COLO829 (cell line): ENCODE measurements around the gene CFAP54.
"Not testable (repeated sequence)": the region's sequence is repeated elsewhere in the genome, so short reads cannot be mapped to it uniquely, and the experiment has no call there.

ENCODE experiments used
- DNase-seq: peaks from one replicate; pipeline ENCODE4 v3.0.0; 2012; ENCODE audit warnings: low spot score

The CFAP54 gene

DNA sequence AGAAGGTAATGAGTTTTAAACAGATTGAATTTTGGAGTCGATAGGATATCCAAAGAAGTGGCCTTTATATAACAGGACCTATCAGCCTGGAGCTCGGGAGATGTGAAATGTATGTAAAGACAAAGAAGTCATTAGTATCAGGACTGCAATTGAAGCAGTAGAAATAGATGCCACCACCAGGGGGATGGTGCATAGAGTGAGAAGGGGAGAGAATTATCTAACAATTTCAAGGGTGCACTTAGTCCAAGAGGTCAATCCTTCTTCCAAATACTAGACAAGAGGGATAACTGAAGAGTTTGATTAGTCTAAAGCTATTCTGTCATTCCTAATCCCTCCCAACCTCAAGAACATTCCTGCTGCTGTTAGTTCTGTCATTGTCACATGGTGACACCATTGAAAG is 127.8 kb downstream of the CFAP54 start:
- DNase-seq: no peak

DNA sequence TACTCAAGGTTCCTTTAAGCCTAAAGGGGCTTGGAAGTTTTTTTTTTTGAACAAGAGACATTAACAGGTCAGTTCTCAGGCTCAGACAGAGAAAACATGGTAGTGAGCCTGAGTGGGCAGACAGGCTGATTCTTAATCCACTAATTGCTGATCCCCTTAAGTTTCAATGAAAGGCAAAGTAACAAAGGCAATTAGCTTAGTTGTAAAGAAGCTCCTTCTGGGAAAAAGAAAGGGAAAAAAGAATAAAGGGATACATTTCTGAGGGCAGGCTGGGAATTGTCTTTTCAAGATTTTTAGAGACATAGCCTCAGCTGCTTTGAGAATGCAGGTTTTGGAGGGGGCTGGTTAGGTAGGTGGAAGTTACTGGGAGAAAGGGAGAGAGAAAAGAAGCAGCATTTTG is 133.8 kb downstream of the CFAP54 start:
- no peak for DNase-seq

DNA sequence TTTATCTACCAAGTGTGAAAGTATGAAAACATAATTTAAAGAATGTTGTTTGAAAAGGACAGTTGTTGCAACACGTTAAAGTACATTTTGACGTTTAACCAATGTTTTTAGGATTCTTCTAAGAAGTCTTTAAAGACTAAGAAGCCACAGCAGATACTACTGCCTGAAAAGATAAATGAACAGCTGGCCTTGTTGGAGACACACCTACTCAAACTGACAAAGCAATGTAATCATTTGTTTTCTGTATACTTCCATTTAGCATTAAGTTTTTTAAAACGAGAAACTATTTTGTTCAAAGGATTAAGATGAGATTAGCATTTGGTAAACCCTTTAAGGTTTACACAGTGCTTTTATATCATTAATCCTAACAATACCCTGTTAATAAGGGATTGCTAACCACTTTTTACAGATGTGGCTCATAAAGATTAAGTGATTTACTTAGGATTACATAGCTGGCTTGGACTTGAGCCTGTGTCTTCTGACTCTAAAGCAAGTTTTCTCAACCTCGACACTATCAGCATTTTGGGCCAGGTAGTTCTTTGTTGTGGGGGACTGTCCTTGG is 134.4 kb downstream of the CFAP54 start:
- DNase-seq: no peak

DNA sequence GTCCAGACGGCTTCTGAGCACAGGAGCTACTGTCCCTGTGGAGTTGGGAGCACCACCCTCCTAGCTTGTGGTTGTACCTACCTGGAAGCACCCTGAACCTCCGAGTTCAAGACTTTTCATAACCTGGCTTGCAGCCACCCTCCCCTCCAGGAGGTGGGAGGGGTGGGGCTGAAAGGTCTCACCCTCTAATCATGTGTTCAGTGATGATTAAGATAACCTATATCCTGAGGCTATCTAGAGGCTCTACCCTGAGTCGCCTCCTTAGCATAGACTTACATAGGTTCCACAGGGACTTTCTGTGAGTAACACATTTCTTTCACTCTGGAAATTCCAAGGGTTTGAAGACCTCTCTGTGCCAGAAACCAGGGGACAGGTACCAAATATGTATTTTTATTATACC is 146.5 kb downstream of the CFAP54 start:
- DNase-seq: no peak

DNA sequence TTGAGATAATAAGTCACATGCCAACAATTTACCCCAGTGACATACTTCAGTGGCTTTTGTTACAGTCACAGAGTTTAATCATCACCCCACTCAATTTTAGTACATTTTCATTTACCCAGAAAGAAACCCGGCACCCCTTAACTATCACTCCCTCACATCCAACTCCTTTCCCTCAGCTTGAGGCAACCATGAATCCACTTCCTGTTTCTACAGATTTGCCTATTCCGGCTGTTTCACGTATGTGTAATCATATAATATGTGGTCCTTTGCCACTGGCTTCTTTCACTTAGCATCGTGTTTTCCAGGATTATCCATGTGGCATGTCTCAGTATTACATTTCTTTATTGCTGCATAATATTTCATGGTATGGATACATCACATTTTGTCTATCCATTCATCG is 147.5 kb downstream of the CFAP54 start:
- DNase-seq: no peak

DNA sequence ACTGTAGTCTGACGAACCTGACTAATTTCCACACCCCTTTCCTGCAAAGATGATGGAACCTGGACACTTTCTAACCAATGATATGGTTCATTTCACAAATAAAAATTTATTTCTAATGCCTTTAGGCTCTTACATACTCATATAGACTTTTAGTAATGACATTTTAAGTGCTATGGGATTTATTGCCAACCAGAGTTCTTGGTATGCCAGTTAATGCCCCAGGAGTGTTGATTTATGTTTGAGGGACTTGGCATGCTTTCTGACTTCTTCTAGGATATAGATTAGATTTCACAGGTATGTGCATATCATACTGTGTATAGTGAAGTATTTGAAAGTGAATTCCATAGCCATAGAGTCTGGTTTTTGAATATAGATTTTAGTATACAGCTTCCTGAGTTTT is 159.5 kb downstream of the CFAP54 start:
- no peak for DNase-seq

DNA sequence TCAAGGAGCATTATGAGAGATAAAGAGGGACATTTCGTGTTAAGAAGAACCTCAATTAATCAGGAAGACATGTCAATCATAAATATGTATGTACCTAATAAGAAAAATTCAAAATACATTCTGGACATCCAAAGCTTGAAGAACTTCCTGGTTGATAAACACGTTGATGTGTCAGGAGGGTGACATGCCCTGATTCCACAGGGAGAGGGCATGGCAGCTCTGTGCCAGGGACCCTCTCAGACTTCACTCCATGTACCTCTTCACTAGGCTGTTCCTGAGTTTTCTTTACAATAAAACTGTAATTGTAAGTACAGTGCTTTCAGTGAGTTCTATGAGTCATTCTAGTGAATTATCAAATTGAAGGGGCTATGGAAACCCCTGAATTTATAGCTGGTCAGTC is 163.5 kb downstream of the CFAP54 start:
- no peak for DNase-seq

DNA sequence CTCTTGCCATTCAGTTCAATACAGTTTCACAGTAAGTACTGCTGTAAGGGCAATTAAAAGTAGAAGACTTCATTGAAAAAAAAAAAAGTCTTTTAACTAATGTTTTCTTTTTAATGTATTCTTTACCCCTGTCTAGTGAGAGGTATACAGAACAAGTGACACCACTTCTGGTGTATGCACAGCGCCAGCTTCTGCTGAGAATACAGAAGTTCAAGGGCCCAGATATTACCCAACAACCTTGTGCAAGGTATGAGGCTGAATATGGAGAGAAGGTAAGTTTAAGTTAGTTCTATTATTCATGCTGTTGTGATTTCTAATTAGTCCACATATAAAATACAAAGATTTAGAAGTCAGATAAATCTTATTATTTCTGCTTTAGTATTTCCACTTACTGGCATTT is 168.7 kb downstream of the CFAP54 start:
- DNase-seq: no peak

DNA sequence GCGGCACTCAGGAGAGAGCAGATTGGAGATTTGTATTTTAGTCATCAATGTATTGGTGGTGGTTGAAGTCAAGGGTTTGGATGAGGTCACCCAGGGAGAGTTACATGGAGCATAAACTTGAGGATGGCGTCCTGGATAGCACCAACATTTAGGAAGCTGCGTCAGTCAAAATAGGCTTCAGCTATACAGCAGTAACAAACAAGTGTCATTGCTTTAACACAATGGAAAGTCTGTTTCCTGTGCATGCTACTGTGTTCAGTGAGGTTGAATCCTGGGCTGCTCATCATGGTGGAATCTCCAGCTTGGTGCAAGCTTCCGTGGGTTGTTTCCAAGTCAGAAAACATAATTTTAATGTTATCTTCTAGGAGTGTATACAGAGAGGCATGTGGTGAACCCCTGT is 180.4 kb downstream of the CFAP54 start:
- no peak for DNase-seq

DNA sequence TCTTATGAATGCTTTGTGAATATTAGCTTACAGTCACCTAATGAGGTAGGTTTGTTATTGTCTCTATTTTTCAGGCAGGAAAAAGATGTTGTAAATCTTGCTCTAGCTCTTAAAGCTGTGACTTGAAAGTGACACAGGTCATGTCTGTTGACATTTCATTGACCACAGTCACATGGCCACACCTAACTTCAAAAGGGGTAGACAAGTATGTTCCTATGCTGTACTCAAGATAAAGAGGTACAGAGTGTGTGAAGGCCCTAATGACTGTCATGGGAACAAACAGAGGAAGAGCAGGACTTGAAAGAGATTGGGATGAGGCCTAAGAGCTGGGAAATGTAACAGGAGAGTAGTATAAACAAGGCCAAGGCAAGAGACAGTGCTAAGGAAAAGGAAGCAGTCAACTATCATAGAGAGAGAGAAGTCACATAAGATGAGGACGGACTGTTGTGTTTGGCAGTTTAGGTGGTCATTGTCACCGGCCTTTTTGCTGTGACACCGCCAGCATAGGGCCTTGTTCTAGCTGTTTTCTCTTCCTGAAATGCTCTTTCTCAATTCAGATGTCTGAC is 181.0 kb downstream of the CFAP54 start:
- no peak for DNase-seq

DNA sequence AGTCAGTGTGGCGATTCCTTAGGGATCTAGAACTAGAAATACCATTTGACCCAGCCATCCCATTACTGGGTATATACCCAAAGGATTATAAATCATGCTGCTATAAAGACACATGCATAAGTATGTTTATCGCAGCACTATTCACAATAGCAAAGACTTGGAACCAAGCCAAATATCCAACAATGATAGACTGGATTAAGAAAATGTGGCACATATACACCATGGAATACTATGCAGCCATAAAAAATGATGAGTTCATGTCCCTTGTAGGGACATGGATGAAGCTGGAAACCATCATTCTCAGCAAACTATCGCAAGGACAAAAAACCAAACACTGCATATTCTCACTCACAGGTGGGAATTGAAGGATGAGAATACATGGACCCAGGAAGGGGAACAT is 186.1 kb downstream of the CFAP54 start:
- not testable (repeated sequence) for DNase-seq

DNA sequence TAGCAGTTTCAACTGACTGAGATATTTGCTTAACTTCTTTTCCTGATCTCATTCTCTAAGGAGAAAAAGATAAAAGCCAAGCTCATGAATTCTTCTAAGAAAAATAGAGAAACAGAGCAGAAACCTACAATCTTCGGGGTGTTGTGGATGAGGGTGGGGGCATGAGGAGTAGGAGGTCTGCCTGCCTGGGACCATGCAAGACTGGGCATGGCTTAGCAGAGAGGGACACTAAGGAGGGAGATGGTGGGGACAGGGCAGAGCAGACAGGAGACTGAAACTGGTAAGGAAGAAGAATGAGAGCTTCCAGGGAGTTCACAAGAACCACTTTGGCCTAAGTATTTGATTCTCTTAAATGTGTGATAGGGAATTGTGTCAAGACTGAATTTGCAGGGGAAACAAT is 188.0 kb downstream of the CFAP54 start:
- DNase-seq: no peak

DNA sequence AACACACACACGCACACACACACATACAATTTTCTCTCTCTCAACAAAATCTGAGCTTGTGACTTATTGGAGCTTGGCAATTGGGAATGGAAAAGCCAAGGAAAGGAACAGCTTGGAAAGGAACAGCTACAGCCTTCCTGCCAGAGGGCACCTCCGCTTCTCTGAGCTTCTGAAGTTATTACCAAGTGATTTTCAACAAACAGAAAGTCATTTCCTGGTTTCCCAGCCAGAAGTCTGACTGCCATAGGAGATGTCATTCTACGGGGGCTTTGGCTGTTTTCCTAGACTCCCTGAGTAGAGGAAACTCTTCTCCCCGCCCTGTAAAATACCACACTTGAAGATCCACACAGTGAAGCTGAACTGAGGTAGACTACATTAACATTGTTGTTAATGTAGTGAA is 198.3 kb downstream of the CFAP54 start:
- no peak for DNase-seq

DNA sequence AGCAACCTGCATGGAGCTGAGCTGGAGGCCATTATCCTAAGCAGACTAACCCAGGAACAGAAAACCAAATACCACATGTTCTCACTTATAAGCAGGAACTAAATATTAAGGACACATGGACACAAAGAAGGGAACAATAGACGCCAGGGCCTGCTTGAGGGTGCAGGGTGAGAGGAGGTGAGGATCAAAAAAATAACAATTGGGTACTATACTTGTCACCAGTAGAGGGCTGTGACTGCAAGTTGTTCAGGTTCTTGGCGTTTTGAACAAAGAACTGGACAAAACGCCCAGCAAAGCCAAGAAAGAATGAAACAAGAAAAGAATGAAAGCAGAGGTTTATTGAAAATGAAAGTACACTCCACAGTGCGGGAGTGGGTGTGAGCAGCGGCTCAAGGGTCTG is 209.1 kb downstream of the CFAP54 start:
- no peak for DNase-seq

DNA sequence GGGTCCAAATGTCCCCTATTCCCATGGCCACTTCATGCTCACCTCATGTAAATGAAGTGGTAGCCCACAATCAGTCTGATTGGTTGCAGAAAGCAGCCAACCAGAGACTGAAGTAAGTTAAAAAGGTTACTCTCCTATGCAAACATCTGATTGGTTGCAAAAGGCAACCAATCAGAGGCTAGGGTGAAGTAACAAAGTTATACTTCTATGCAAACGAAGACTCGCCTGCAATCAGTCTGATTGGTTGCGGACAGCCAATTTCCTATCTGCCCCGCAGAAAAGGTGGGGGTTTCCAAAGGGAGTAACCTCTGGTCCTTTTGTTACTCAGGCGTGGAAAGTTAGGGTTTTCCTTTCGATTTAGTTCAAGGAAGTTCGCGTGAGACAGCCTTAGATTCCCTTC is 209.6 kb downstream of the CFAP54 start:
- DNase-seq: peak; percentile 11

DNA sequence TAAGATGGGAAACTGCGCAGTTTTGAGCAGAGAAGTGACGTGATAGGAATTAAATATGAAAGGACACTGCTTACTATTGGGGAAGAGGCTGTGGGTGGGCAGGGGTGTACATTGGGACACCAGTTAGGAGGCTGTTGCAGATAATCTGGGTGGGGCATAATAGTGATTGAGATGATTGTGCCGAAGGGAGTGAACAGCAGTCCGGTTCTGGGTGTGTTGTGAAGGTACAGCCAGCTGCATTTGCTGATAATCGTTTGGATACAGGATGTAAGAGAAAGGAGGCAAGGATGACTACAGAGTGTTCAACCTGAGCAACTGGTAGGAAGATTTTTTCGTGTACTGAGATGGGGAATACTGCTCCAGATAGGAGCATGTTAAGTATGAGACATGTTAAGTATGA is 212.5 kb downstream of the CFAP54 start:
- no peak for DNase-seq

DNA sequence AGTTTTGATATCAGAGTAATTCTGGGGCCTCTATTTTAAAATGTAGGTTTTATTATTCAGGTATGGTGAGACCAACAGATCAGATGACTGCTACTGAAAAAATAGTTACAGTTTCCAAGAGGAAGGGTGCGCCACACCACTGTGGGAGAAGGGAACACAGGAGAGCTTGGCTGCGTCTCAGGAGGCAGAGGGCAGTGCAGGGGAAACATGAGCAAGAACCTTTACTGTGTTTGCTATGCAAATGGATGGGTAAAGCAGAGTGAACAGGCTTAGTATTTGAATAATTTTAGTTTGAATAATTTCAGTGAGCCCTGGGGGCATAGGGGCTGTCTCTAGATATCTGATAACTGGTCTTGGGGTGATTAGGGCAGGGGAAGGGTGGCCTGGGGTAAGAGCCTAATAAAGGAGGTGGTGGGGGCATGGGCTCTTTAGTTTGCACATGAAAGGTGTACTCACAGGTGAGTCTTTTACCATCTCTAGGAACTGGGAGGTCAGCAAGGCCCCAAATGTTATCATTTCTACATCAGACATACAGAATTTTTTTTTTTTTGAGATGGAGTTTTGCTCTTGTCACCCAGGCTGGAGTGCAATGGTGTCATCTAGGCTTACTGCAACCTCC is 220.9 kb downstream of the CFAP54 start:
- DNase-seq: no peak

DNA sequence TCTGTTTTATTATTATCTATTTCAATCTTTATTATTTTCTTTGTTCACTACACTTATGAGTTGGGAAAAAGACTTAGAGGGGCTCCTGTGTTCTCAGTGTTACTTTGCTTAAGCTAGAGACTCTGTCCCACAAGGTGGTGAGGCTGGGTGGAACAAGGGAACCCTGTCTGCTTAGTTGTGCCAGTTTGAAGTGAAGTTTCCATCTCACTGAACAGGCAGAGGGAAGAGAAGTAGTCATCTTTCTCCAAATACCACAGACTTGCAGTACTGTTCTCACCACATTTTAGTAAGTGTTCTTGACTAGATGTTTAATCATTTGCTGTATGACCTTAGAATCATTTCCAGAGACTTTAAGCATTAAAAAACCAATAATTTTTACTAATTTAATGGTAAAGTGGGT is 222.0 kb downstream of the CFAP54 start:
- no peak for DNase-seq

DNA sequence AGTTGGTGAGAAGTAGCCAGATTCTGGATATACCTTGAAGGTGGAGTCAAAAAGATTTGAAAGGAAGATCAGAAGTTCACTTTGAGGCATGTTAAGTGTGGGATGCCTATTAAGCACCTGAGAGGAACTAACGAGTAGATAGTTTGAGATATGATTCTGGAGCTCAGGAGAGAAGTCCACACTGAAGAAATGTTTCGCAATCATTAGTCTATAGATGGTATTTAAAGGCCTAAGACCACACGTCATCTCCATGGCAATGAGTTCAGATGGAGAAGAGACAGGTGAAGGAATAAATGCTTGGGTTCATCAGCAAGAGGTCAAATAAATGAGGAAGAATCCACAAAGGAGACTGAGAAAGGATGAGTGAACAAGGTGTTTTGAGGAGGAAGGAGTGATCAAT is 224.8 kb downstream of the CFAP54 start:
- no peak for DNase-seq

DNA sequence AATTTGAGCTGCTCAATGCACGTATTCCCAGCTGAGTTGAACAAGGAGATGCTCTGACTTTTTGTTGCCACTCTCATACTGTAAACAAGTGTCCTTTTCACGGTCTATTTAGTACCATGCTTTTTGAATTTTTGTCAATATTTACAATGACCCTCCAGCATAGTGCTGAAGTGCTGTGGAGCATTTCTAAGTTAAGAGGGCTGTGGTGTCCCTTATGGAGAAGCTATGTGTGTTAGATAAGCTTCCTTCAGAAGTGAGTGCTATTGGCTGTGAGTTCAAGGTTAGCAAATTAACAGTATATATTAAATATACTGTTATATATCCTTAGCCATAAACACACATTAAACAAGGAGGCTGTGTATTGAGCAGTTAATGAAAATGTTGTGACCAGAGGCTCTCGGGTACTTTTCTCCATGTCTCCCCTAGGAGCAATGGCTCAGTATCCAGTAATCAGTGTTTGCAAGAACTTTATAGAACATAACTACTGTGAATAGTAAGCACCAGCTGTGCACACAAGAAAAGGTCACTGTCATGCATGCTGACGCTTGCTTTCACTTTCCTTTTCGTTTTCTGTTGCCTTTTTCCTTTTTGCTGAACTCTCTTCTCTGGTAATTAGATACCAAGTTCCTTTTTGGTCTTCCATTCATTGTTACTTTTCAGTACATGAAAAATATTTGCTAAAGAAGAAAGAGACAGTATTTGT is 230.4 kb downstream of the CFAP54 start:
- peak; percentile 18 for DNase-seq

DNA sequence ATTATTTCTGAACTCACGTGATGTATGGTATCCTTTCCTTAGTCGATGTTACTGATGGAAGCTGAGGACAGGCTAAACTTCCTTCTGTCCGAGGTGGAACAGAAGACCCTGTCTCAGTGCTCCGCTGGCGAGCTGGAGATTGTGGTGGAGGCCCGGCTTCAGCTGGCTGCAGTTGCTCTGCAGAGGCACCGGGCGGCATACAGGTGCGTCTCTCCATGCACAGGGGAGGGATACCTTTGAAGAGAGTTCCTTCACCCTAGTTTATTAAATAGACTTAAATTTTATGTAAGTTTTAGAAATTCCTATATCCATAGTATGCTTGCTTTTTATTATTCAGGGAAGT is 231.0 kb downstream of the CFAP54 start:
- peak; percentile 8 for DNase-seq

DNA sequence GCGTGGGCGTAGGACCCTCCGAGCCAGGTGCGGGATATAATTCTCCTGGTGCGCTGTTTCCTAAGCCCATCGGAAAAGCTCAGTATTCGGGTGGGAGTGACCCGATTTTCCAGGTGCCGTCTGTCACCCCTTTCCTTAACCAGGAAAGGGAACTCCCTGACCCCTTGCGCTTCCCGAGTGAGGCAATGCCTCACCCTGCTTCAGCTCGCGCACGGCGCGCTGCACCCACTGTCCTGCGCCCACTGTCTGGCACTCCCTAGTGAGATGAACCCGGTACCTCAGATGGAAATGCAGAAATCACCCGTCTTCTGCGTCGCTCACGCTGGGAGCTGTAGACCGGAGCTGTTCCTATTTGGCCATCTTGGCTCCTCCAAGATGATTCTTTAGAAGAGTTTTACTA is 240.1 kb downstream of the CFAP54 start:
- not testable (repeated sequence) for DNase-seq

DNA sequence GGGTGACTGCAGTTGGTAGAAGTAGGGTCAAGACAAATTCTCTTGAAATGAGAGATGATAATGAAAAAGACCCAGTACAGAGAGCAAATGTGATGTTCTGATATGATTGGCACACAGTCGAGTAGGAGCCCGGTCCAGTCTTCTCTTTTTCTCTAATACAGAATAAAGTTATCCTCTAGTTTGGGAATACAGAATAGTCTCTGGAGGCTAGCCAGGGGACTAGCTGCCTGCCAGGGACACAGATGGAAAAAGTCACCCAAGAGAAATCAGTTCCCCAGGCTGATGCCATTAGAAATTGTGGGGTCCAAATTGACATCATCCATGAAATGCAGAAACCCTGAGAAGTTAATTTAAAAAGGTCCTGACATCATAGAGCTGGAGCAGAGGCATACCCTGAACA is 240.5 kb downstream of the CFAP54 start:
- no peak for DNase-seq

DNA sequence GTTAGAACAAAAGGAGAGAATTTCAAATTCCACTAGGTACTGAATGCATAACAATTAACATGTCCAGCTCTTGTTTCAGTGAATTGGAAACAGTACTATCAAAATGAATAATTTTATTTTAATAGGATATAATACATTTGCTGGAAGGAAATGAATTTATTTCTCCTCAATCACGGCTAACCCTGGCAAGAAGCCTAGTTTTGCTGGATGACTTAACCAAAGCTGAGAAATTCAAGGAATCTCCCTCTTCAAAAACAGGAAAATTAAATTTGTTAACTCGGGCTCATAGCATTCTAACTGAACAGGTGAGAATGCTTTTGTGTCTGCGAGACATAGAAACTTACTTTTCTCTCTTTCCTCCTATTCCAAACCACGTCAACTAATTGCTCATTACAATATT is 254.2 kb downstream of the CFAP54 start:
- no peak for DNase-seq
